Immature natural killer cell (primary cell): ENCODE data around the gene MED13. TPM values are rescaled to one million over a fixed set of nuclear protein-coding genes. Genes with fewer than 3 reads are reported as not detected.
"Not testable (repeated sequence)": the region's sequence is repeated elsewhere in the genome, so short reads cannot be mapped to it uniquely, and the experiment has no call there.

Source experiments
- DNase-seq, 3 donors: peaks; one replicate each; pipeline ENCODE4 v3.0.0; 2022; ENCODE audit warnings: mixed read lengths in 1 of 3
- H3K27ac Mint-ChIP-seq, 6 donors: one replicate each; pipeline ENCODE4 v1.8.0; 2020; ENCODE audit warnings: mixed read lengths in 6 of 6, mild to moderate bottlenecking in 5 of 6, inconsistent platforms in 4 of 6, moderate library complexity in 3 of 6
- H3K27me3 Mint-ChIP-seq, 3 donors: one replicate each; pipeline ENCODE4 v1.8.0; 2020 to 2021; ENCODE audit warnings: low read depth in 3 of 3, mild to moderate bottlenecking in 3 of 3, mixed read lengths in 3 of 3, moderate library complexity in 3 of 3, inconsistent platforms in 1 of 3
- H3K36me3 Mint-ChIP-seq, 3 donors: one replicate each; pipeline ENCODE4 v1.8.0; 2020; ENCODE audit warnings: mixed read lengths in 3 of 3, inconsistent platforms in 2 of 3, mild to moderate bottlenecking in 2 of 3
- H3K4me1 Mint-ChIP-seq, 2 donors: one replicate each; pipeline ENCODE4 v1.8.0; 2020; ENCODE audit warnings: inconsistent platforms in 2 of 2, mild to moderate bottlenecking in 2 of 2, mixed read lengths in 2 of 2, moderate library complexity in 1 of 2
- H3K4me3 Mint-ChIP-seq, 5 donors: one replicate each; pipeline ENCODE4 v1.8.0; 2020; ENCODE audit warnings: mild to moderate bottlenecking in 5 of 5, mixed read lengths in 5 of 5, inconsistent platforms in 3 of 5, moderate library complexity in 3 of 5
- H3K9me3 Mint-ChIP-seq, 6 donors: one replicate each; pipeline ENCODE4 v1.8.0; 2020; ENCODE audit warnings: mild to moderate bottlenecking in 6 of 6, mixed read lengths in 6 of 6, inconsistent platforms in 4 of 6, moderate library complexity in 3 of 6
- polyA plus RNA-seq, 3 donors: library from polyadenylated mRNA; unstranded; fragments of 300-500 nt; fragmentation: Illumina TruSeq; gene quantifications; one replicate each; pipeline ENCODE4 v1.2.3, GENCODE V29; 2021

The MED13 gene
- polyA plus RNA-seq, 3 donors from 2014 or later, result 0.30 to 5.1 (median 4.5) TPM

DNA sequence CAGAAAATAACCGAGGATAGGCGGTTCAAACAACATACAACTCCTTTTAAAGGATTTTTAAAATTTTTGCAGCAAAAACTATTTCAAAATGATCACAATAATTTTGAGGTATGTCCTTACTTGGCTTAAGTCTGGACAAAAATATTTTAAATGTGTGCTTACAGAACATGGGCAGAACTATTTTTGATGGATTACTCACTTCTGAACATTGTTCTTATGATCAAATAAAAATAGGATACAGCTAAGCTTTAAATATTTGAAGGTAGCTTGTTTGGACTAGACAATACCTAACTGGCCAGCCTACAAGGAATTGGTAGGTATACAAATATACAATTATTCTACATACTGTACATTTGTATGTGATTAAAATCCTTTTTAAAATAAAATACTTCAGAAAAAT lies 123.0 kb downstream of the MED13 start:
- no peaks in the 10 kb centered on the region for H3K9me3 Mint-ChIP-seq
- H3K36me3 Mint-ChIP-seq, result peaks cover 6 to 21% (median 9%) of the 10 kb centered on the region in 3 donors
- H3K4me3 Mint-ChIP-seq, result no peak overlapping the region
- H3K4me1 Mint-ChIP-seq, result no peaks in the 10 kb centered on the region
- H3K27ac Mint-ChIP-seq, result no peak overlapping the region
- no peaks in the 10 kb centered on the region for H3K27me3 Mint-ChIP-seq
- no peak for DNase-seq

DNA sequence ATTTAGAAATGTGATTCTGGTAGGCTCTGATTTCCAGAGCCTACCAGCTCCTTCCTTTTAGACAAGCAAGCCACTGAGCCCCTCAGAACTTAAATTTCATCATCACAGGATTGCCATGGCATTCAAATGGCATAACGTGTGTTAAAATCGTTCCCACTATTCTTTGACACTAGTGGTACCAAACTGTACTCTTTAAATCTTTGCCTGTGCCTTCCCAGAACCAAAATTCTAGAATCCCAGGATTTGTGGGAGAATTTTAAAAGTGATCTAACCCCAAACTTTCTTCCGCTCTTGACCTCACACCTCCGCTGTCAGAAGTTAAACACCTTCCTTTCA lies 137.0 kb downstream of the MED13 start:
- Mint-ChIP-seq H3K4me3 (peak overlapping the region; percentile 86 to 97 (median 94)), H3K4me1 (peaks cover 17 to 25% of the 10 kb centered on the region in 2 donors)

DNA sequence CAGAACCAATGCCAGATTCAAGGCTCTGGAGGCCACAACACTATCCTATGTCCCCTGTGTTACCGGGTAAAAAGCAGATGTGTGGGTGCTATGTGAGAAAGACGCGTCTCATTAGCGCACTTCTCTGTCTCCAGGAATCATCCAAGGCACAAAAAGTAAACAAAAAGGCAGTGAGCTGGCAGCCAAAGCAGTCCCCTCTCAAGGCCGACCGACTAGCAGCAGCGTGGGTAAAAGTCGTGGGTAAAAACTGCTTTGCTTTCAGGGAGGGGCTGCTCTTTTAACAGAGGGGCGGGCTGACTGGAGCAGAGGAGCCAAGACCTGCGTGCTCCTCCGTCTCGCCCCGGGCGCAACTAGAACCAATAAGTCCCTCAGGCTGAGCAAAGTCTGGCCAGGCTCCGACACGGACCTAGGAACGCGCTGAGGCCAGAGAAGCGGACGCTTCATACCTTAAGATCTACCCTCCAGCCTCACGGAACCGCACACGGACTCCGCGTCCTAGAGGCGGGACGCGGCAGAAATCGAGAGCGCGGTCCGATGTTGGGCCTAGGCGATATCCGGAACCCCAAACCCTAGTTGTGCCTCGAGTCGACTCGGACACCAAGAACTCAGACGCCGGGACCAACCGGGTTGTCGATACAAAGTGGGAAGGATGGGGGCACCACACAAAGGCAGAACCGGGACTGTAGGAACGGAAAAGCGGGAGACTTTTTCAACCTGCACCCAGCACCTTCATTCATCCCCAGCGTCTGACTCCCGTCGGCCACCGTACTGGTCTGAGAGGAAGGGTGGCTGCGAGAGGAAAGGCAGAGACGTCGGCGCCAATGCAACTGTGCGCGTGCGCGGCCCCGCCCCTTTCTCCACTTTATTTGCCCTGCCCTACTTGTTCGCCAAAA lies 137.6 kb downstream of the MED13 start, which contains the start of gene INTS2:
TSS of gene INTS2 (minus strand) at position 775 of the 893 bp plus-strand sequence. CDS start 1,338 bp downstream, outside the sequence.
- Mint-ChIP-seq H3K9me3 (no peaks in the 10 kb centered on the region), H3K27me3 (peaks cover 7 to 18% (median 18%) of the 10 kb centered on the region in 3 donors), H3K27ac (peak within 1 kb of the TSS; percentile 93 to 97 (median 94)), H3K36me3 (peaks cover 4 to 6% (median 5%) of the 10 kb centered on the region in 3 donors), H3K4me1 (peaks cover 17 to 25% of the 10 kb centered on the region in 2 donors), H3K4me3 (peak within 1 kb of the TSS; percentile 86 to 97 (median 94))
- DNase-seq, result peak; percentile 93 to 95 (median 93)

More for the DNA sequence above, 137.0 kb downstream of the MED13 start:
- Mint-ChIP-seq H3K27ac (peak overlapping the region; percentile 93 to 97 (median 94)), H3K36me3 (peaks cover 2 to 5% (median 4%) of the 10 kb centered on the region in 3 donors), H3K9me3 (no peaks in the 10 kb centered on the region), H3K27me3 (peaks cover 7 to 20% (median 18%) of the 10 kb centered on the region in 3 donors)
- no peak for DNase-seq

DNA sequence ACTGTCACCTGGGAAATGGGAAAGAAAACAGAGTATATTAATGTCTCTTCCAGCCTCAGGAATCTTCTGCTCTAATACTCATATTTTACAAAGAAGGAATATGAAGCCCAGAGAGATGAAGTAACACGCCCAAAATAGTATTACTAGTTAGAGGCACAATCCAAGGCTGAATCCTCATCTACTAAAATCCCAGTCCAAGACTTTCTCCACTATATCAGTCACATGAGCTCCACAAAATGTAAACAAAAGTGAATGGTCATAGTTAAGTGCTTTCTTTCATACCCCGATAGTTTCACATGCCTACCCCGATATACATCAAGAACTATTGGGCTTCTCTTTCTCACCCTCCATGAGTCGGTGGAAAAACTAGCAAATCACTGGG lies 138.3 kb downstream of the MED13 start:
- H3K36me3 Mint-ChIP-seq, result peaks cover 5 to 8% (median 5%) of the 10 kb centered on the region in 3 donors
- no peak for DNase-seq
- H3K27ac Mint-ChIP-seq, result peak overlapping the region; percentile 93 to 97 (median 94)
- H3K27me3 Mint-ChIP-seq, result peaks cover 7 to 18% (median 16%) of the 10 kb centered on the region in 3 donors
- H3K4me3 Mint-ChIP-seq, result peak overlapping the region; percentile 86 to 97 (median 94)
- H3K4me1 Mint-ChIP-seq, result peaks cover 17 to 25% of the 10 kb centered on the region in 2 donors
- no peaks in the 10 kb centered on the region for H3K9me3 Mint-ChIP-seq

DNA sequence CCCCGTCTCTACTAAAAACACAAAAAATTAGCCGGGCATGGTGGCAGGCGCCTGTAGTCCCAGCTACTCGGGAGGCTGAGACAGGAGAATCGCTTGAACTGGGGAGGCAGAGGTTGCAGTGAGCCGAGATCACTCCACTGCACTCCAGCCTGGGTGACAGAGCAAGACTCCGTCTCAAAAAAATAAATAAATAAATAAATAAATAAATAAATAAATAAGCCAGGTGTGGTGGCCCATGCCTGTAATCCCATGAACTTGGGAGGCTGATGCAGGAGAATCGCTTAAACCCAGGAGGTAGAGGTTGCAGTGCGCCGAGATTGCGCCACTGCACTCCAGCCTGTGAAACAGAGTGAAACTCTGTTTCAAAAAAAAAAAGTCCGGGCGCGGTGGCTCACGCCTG lies 149.9 kb downstream of the MED13 start:
- not testable (repeated sequence) for DNase-seq, H3K27ac Mint-ChIP-seq, H3K27me3 Mint-ChIP-seq, H3K9me3 Mint-ChIP-seq, H3K4me1 Mint-ChIP-seq, H3K4me3 Mint-ChIP-seq
- H3K36me3 Mint-ChIP-seq, result peaks cover 13 to 31% (median 14%) of the 10 kb centered on the region in 3 donors

DNA sequence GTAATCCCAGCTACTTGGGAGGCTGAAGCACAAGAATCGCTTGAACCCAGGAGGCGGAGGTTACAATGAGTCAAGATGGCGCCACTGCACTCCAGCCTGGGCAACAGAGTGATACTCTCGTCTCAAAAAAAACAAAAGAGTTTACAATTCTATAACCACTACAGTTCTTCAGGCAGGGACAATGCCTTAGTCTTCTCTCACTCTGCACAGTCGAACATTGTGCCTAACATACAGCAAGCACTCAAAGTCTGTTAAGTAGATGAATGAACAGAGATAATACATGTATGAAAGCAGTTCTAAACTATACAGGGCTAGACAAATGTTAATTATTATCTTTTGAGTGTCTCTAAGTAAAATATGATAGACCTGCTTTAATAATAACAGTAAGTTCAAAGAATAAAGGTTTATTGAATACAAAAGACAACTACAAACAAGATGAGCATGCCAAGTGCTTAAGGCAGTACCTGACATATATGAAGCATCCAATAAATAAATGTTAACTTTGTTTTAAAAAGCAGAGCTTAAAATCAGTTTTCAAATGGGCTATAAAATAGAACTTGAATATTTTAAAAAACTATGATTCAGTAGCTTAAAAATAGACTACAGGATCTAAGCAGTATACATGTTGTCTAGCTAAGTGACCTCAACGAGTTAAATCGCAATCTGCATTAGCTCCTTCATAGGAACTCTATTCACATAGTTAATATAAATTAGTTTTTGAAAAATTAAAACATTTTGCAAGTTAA lies 156.6 kb downstream of the MED13 start:
- Mint-ChIP-seq H3K4me3 (no peak overlapping the region), H3K27ac (no peak overlapping the region), H3K9me3 (no peaks in the 10 kb centered on the region), H3K36me3 (peaks cover 13 to 26% (median 22%) of the 10 kb centered on the region in 3 donors), H3K27me3 (no peaks in the 10 kb centered on the region), H3K4me1 (peaks cover 4 to 11% of the 10 kb centered on the region in 2 donors)
- no peak for DNase-seq

DNA sequence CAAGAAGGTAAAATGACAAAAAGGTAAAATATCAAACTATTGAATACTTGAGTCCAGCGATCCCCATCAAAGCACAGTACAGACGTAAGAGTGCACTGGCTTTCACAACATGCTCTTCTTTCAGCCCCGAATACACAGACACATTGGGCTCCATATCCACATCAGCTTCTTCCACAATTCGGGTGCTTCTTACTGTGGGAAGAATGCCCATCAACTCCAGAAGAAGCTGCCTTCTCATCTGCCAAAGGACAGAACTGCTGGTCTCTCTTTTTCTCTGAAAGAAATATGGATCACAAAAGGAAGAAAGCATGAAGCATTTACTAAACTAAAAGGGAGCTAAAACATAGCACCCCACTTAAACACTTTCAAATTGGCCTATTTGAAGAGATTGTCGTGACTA lies 157.7 kb downstream of the MED13 start:
- Mint-ChIP-seq H3K36me3 (peaks cover 13 to 32% (median 28%) of the 10 kb centered on the region in 3 donors), H3K4me1 (peaks cover 4 to 14% of the 10 kb centered on the region in 2 donors), H3K27me3 (no peaks in the 10 kb centered on the region), H3K4me3 (no peak overlapping the region), H3K9me3 (no peaks in the 10 kb centered on the region), H3K27ac (peak overlapping the region in 3 of 6 donors; percentile 1 to 33 (median 30))
- DNase-seq, result no peak

DNA sequence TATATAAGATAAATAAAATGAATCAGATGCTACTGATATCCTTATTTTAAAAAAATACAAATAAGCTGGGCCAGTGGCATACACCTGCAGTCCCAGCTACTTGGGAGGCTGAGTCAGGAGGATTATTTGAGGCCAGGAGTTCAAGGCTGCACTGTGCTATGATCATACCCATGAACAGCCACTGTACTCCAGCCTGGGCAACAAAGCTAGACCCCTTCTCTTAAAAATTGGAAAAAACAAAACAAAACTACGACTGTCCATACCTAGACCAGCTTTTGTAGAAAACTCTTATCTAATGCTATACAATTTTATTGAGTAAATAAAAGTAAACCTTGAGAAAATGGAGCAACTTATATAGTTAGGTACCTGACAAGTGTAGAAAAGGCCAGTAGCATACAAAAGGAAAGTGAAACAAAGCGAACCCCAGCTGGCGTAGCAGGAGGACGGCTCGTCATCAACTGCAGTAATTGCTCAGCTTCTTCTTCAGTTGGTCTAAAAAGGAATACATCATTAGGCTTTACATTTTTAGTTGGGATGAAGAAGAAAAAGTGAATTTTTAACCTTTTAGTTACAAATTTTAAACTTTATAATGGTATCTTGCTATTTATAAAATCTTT lies 160.9 kb downstream of the MED13 start:
- Mint-ChIP-seq H3K9me3 (no peaks in the 10 kb centered on the region), H3K4me3 (peak overlapping the region; percentile 62 to 73 (median 67)), H3K4me1 (peaks cover 4 to 14% of the 10 kb centered on the region in 2 donors)

DNA sequence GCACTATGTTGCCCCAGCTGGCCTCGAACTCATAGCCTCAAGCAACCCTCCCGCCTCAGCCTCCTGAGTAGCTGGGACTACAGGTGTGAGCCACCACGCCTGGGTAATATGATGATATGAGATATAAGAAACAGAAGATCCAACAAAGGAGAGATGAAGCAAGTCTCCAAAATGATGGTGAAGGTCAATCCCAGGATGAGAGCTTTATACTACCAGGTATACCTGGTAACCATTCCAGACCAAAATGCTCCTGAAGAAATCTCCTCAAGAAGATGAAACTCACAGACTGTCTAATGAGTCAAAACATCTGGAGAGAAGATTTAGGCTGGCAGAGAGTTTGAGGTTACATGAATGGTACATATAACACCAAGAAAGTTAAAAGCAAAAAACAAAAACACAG lies 161.8 kb downstream of the MED13 start:
- Mint-ChIP-seq H3K4me1 (peaks cover 4 to 14% of the 10 kb centered on the region in 2 donors), H3K27ac (peak overlapping the region; percentile 82 to 88 (median 86)), H3K4me3 (peak overlapping the region in 1 of 5 donors; percentile 62), H3K27me3 (no peaks in the 10 kb centered on the region), H3K36me3 (peaks cover 5 to 36% (median 34%) of the 10 kb centered on the region in 3 donors), H3K9me3 (no peaks in the 10 kb centered on the region)
- no peak for DNase-seq

More for the DNA sequence above, 160.9 kb downstream of the MED13 start:
- Mint-ChIP-seq H3K36me3 (peaks cover 5 to 32% (median 30%) of the 10 kb centered on the region in 3 donors), H3K27ac (peak overlapping the region; percentile 82 to 92 (median 88)), H3K27me3 (no peaks in the 10 kb centered on the region)
- peak; percentile 34 to 48 (median 39) for DNase-seq

DNA sequence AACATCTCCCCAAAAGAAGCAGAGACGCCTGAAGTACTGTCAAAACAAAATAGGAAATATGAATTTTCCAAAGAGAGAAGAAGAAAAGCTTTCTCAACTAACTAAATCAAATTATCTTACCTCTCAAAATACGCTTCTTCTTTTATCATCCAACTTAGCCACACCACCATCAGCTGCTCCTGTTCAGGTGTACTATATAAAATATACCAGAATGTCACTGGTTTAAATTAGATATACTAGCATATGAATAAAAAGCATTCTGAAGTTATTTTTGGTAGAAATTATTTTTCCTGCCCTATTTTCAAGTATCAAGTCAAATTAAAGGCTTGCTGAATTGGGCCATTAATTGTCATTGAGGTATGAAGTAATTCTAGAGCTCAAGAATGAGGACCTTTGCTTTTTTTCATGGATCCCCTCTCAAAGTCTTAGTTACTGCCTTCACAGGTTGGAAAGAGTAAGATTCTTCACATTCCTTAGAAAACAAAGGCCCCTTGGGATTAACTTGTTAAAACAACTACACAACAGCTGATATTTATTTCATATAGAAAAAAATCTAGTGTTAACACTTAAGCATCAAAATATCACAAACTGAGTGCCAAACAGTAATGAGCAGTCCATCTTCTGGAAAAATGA lies 167.4 kb downstream of the MED13 start:
- no peak for DNase-seq
- Mint-ChIP-seq H3K27ac (peak overlapping the region in 1 of 6 donors; percentile 20), H3K9me3 (no peaks in the 10 kb centered on the region), H3K4me1 (no peaks in the 10 kb centered on the region), H3K4me3 (no peak overlapping the region), H3K36me3 (peaks cover 13 to 42% (median 29%) of the 10 kb centered on the region in 3 donors), H3K27me3 (no peaks in the 10 kb centered on the region)

DNA sequence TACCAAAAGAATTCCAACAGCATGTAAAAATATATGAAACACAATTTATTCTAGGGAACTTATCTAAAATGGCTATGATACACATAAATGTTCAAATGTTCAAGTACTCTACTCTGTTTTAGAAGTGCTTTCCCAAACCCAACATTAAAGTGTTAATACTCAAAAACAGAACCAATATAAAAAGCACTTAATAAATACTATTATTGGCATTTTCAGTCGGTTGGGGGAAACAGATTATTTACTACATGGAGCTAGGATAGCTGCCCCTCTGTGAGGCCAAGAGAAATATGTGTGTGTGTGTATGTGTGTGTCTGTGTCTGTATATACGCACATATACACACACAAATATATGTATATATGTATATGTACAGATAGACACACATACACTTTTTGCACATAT lies 169.7 kb downstream of the MED13 start:
- no peaks in the 10 kb centered on the region for H3K4me1 Mint-ChIP-seq
- H3K27ac Mint-ChIP-seq, result peak overlapping the region in 2 of 6 donors; percentile 11 to 12

DNA sequence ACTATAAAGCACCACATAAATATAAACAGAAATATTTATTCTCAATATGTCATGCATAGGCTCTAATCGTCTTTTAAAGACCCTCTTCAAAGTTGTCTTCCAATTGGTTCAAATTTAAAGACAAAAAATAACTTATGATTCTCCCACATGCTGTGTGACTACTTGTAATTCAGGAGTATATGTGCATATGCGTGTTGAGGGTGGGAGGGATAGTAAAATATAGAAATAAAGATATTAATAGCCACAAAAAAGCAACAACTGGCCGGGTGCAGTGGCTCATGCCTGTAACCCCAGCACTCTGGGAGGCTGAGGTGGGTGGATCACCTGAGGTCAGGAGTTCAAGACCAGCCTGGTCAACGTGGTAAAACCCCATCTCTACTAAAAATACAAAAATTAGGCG lies 170.8 kb downstream of the MED13 start:
- H3K27me3 Mint-ChIP-seq, DNase-seq, H3K9me3 Mint-ChIP-seq, H3K4me3 Mint-ChIP-seq, H3K27ac Mint-ChIP-seq, H3K4me1 Mint-ChIP-seq: not testable (repeated sequence)
- peaks cover 21 to 45% (median 23%) of the 10 kb centered on the region in 3 donors for H3K36me3 Mint-ChIP-seq

More for the DNA sequence above, 169.7 kb downstream of the MED13 start:
- Mint-ChIP-seq H3K9me3 (no peaks in the 10 kb centered on the region), H3K4me3 (no peak overlapping the region), H3K27me3 (no peaks in the 10 kb centered on the region), H3K36me3 (peaks cover 17 to 43% (median 29%) of the 10 kb centered on the region in 3 donors)
- no peak for DNase-seq
